Karpas-422 (cell line): ENCODE data around the gene APLP2. TPM values are rescaled to one million over a fixed set of nuclear protein-coding genes. Genes with fewer than 3 reads are reported as not detected.
A peak's percentile ranks its signal among the peaks of the same experiment; 100 is the strongest.
"Not testable (repeated sequence)": the region's sequence is repeated elsewhere in the genome, so short reads cannot be mapped to it uniquely, and the experiment has no call there.

Source experiments
- DNase-seq: peaks from one replicate; pipeline ENCODE4 v3.0.0-alpha.2; 2015
- H2AFZ ChIP-seq: fragments of 200-600 bp; sonication (generic); 2 replicates; pipeline ENCODE4 v1.6.1; 2014; ENCODE audit warnings: antibody characterized with exemption, low read length, mixed read lengths
- H3K27ac ChIP-seq: fragments of 200-600 bp; sonication (generic); 2 replicates; pipeline ENCODE4 v1.5.1; 2014; ENCODE audit warnings: mild to moderate bottlenecking, low read length, moderate library complexity
- H3K27me3 ChIP-seq: fragments of 200-600 bp; sonication (generic); 2 replicates; pipeline ENCODE4 v1.6.1; 2014; ENCODE audit warnings: low read length, mixed read lengths
- H3K36me3 ChIP-seq: fragments of 200-600 bp; sonication (generic); 2 replicates; pipeline ENCODE4 v1.6.1; 2014; ENCODE audit warnings: low read length, mixed read lengths; ENCODE audit not compliant: insufficient read depth
- H3K4me1 ChIP-seq: fragments of 200-600 bp; sonication (generic); 2 replicates; pipeline ENCODE4 v1.6.1; 2014; ENCODE audit warnings: mild to moderate bottlenecking, low read length, mixed read lengths
- H3K4me2 ChIP-seq: fragments of 200-600 bp; sonication (generic); 2 replicates; pipeline ENCODE4 v1.6.1; 2014; ENCODE audit warnings: low read length, low read depth, mild to moderate bottlenecking; ENCODE audit not compliant: poor library complexity, severe bottlenecking
- H3K4me3 ChIP-seq: fragments of 200-600 bp; sonication (generic); 2 replicates; pipeline ENCODE4 v1.5.1; 2014; ENCODE audit warnings: mild to moderate bottlenecking, antibody characterized with exemption, low read length, mixed read lengths
- H3K79me2 ChIP-seq: fragments of 200-600 bp; sonication (generic); 2 replicates; pipeline ENCODE4 v1.6.1; 2014; ENCODE audit warnings: mild to moderate bottlenecking, low read length, mixed read lengths
- H3K9ac ChIP-seq: fragments of 200-600 bp; sonication (generic); 2 replicates; pipeline ENCODE4 v1.6.0; 2014; ENCODE audit warnings: low read length
- H3K9me2 ChIP-seq: fragments of 200-600 bp; sonication (generic), shearing (Covaris generic); replicated peaks from 2 replicates; pipeline ENCODE4 v1.6.0; 2014; ENCODE audit warnings: mild to moderate bottlenecking, low read length, moderate library complexity; ENCODE audit not compliant: insufficient read depth
- H3K9me3 ChIP-seq: fragments of 300-700, 200-600 bp; sonication (generic); 2 replicates; pipeline ENCODE4 v1.6.1; 2014; ENCODE audit warnings: low read length, mixed read lengths
- H4K20me1 ChIP-seq: fragments of 200-600 bp; sonication (generic); 2 replicates; pipeline ENCODE4 v1.6.1; 2014; ENCODE audit warnings: mild to moderate bottlenecking, antibody characterized with exemption, low read length, low read depth; ENCODE audit not compliant: insufficient read depth
- total RNA-seq: library from RNA; depleted of rRNA; stranded (reverse); fragments of >200 nt; shearing (Covaris generic); gene quantifications from 2 replicates; pipeline ENCODE4 v1.2.3, GENCODE V29; 2014; ENCODE audit warnings: low replicate concordance; rRNA removed

The APLP2 gene
- 50.8 and 68.3 TPM in 2 replicates for total RNA-seq

GRCh38 chr11:130069659-130070108, at the start of gene APLP2:
Gene APLP2 (plus strand): TSS chr11:130069894. CDS start chr11:130069978, 84 bp downstream.
- H3K4me1 ChIP-seq: peaks cover 34% of the 10 kb centered on the region
- H2AFZ ChIP-seq: peak within 1 kb of the TSS; percentile 84; the same call in 1 of the 2 replicates
- peaks cover 43% of the 10 kb centered on the region for H3K79me2 ChIP-seq
- peak within 1 kb of the TSS; percentile 83 for H3K9ac ChIP-seq
- peak; percentile 96 for DNase-seq
- no peaks in the 10 kb centered on the region for H3K27me3 ChIP-seq
- H3K27ac ChIP-seq: peak within 1 kb of the TSS; percentile 30; the same call in 1 of the 2 replicates
- H4K20me1 ChIP-seq: no peaks in the 10 kb centered on the region
- peak within 1 kb of the TSS; percentile 71 for H3K4me3 ChIP-seq
- peak within 1 kb of the TSS; percentile 87 for H3K4me2 ChIP-seq
- no peaks in the 10 kb centered on the region for H3K9me2 ChIP-seq
- H3K9me3 ChIP-seq: no peaks in the 10 kb centered on the region
- H3K36me3 ChIP-seq: no peaks in the 10 kb centered on the region

GRCh38 chr11:130020323-130020722, 49.4 kb upstream of the APLP2 start:
- Histone ChIP-seq H3K9me2 (no peaks in the 10 kb centered on the region), H3K4me3 (no peak overlapping the region), H4K20me1 (no peaks in the 10 kb centered on the region), H3K36me3 (no peaks in the 10 kb centered on the region), H3K27me3 (no peaks in the 10 kb centered on the region), H3K9ac (no peak overlapping the region), H3K9me3 (no peaks in the 10 kb centered on the region), H3K4me2 (no peak overlapping the region), H3K27ac (no peak overlapping the region), H3K79me2 (no peaks in the 10 kb centered on the region), H3K4me1 (peaks cover 9% of the 10 kb centered on the region), H2AFZ (no peak overlapping the region)
- DNase-seq: no peak

- not testable (repeated sequence) for H3K4me3 ChIP-seq, H4K20me1 ChIP-seq, H3K9me3 ChIP-seq, H3K27ac ChIP-seq, H3K79me2 ChIP-seq, H3K4me2 ChIP-seq, DNase-seq, H3K36me3 ChIP-seq, H2AFZ ChIP-seq, H3K9ac ChIP-seq, H3K4me1 ChIP-seq, H3K9me2 ChIP-seq, H3K27me3 ChIP-seq
Observed at GRCh38 chr11:130021606-130022005, 48.1 kb upstream of the APLP2 start.

- H4K20me1 ChIP-seq: no peaks in the 10 kb centered on the region
- H3K4me1 ChIP-seq: peaks cover 9% of the 10 kb centered on the region
- no peaks in the 10 kb centered on the region for H3K79me2 ChIP-seq
- no peaks in the 10 kb centered on the region for H3K9me2 ChIP-seq
- H3K36me3 ChIP-seq: no peaks in the 10 kb centered on the region
- H3K4me3 ChIP-seq: no peak overlapping the region
- H3K9ac ChIP-seq: no peak overlapping the region
- no peak overlapping the region for H3K27ac ChIP-seq
- no peaks in the 10 kb centered on the region for H3K27me3 ChIP-seq
- DNase-seq: no peak
- H2AFZ ChIP-seq: no peak overlapping the region
- no peaks in the 10 kb centered on the region for H3K9me3 ChIP-seq
- no peak overlapping the region for H3K4me2 ChIP-seq
Observed at GRCh38 chr11:130022799-130023198, 46.9 kb upstream of the APLP2 start.

GRCh38 chr11:130023204-130023603, 46.5 kb upstream of the APLP2 start:
- H3K4me1 ChIP-seq: peaks cover 9% of the 10 kb centered on the region
- no peak overlapping the region for H3K27ac ChIP-seq
- H3K4me2 ChIP-seq: peak overlapping the region; percentile 19
- H3K27me3 ChIP-seq: no peaks in the 10 kb centered on the region
- no peaks in the 10 kb centered on the region for H3K9me3 ChIP-seq
- no peak overlapping the region for H2AFZ ChIP-seq
- no peaks in the 10 kb centered on the region for H3K79me2 ChIP-seq
- H3K36me3 ChIP-seq: no peaks in the 10 kb centered on the region
- DNase-seq: peak; percentile 51
- H3K4me3 ChIP-seq: no peak overlapping the region
- H3K9ac ChIP-seq: no peak overlapping the region
- no peaks in the 10 kb centered on the region for H3K9me2 ChIP-seq
- H4K20me1 ChIP-seq: no peaks in the 10 kb centered on the region

GRCh38 chr11:130024361-130024760, 45.3 kb upstream of the APLP2 start:
- Histone ChIP-seq H3K4me2 (no peak overlapping the region), H3K36me3 (no peaks in the 10 kb centered on the region), H3K9me2 (no peaks in the 10 kb centered on the region), H3K9me3 (no peaks in the 10 kb centered on the region), H3K27me3 (no peaks in the 10 kb centered on the region), H3K4me1 (peaks cover 9% of the 10 kb centered on the region), H3K27ac (no peak overlapping the region), H2AFZ (no peak overlapping the region), H3K9ac (no peak overlapping the region), H3K79me2 (no peaks in the 10 kb centered on the region), H4K20me1 (no peaks in the 10 kb centered on the region), H3K4me3 (no peak overlapping the region)
- no peak for DNase-seq

- no peaks in the 10 kb centered on the region for H3K36me3 ChIP-seq
- H3K9me3 ChIP-seq: no peaks in the 10 kb centered on the region
- DNase-seq: no peak
- no peak overlapping the region for H3K9ac ChIP-seq
- no peak overlapping the region for H2AFZ ChIP-seq
- no peaks in the 10 kb centered on the region for H3K9me2 ChIP-seq
- H3K79me2 ChIP-seq: no peaks in the 10 kb centered on the region
- no peak overlapping the region for H3K4me2 ChIP-seq
- H3K4me3 ChIP-seq: no peak overlapping the region
- no peaks in the 10 kb centered on the region for H3K27me3 ChIP-seq
- H3K27ac ChIP-seq: no peak overlapping the region
- H4K20me1 ChIP-seq: no peaks in the 10 kb centered on the region
- H3K4me1 ChIP-seq: peaks cover 9% of the 10 kb centered on the region
Observed at GRCh38 chr11:130025371-130025770, 44.3 kb upstream of the APLP2 start.

GRCh38 chr11:130029137-130029536, 40.6 kb upstream of the APLP2 start:
- H3K9me2 ChIP-seq: no peaks in the 10 kb centered on the region
- H3K9me3 ChIP-seq: no peaks in the 10 kb centered on the region
- no peak overlapping the region for H3K27ac ChIP-seq
- no peak overlapping the region for H3K9ac ChIP-seq
- H3K36me3 ChIP-seq: no peaks in the 10 kb centered on the region
- H3K79me2 ChIP-seq: no peaks in the 10 kb centered on the region
- no peaks in the 10 kb centered on the region for H4K20me1 ChIP-seq
- no peak overlapping the region for H3K4me2 ChIP-seq
- H3K4me3 ChIP-seq: no peak overlapping the region
- peaks cover 2% of the 10 kb centered on the region for H3K4me1 ChIP-seq
- H3K27me3 ChIP-seq: no peaks in the 10 kb centered on the region
- DNase-seq: no peak
- no peak overlapping the region for H2AFZ ChIP-seq

- peaks cover 6% of the 10 kb centered on the region for H3K4me1 ChIP-seq
- H3K36me3 ChIP-seq: no peaks in the 10 kb centered on the region
- H3K27ac ChIP-seq: no peak overlapping the region
- no peaks in the 10 kb centered on the region for H3K79me2 ChIP-seq
- H3K27me3 ChIP-seq: no peaks in the 10 kb centered on the region
- no peaks in the 10 kb centered on the region for H3K9me2 ChIP-seq
- no peak overlapping the region for H3K4me3 ChIP-seq
- DNase-seq: no peak
- H3K4me2 ChIP-seq: no peak overlapping the region
- H3K9me3 ChIP-seq: no peaks in the 10 kb centered on the region
- no peak overlapping the region for H2AFZ ChIP-seq
- no peaks in the 10 kb centered on the region for H4K20me1 ChIP-seq
- no peak overlapping the region for H3K9ac ChIP-seq
Observed at GRCh38 chr11:130031056-130031455, 38.6 kb upstream of the APLP2 start.
